ENCODE measurements around the gene HTR3A. TPM values are rescaled to one million over a fixed set of nuclear protein-coding genes. Genes with fewer than 3 reads are reported as not detected.
A peak's percentile ranks its signal among the peaks of the same experiment; 100 is the strongest.

The HTR3A gene
- total RNA-seq, 1 donor from 2014 or later, result 0.29 TPM

DNA sequence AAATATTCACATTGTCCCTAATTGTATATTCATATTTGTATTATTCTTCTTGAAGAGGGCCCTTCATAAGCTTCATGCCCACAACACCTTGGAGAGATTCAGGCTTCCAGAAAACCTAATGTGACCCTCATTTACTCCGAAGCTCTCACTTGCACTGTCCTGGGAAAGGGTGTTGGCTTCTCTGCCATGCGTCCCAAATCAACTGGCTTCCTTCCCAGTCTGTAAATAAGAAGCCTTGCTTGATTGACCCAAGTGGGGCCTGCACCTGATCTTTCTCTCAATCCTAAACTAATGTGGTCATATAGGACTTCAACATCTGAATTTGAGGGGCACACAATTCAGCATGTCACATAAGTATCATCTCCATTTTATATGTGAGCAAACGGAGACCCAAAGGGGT lies 44.1 kb downstream of the HTR3A start:
- no peak for DNase-seq (ENCODE audit: low spot score)

DNA sequence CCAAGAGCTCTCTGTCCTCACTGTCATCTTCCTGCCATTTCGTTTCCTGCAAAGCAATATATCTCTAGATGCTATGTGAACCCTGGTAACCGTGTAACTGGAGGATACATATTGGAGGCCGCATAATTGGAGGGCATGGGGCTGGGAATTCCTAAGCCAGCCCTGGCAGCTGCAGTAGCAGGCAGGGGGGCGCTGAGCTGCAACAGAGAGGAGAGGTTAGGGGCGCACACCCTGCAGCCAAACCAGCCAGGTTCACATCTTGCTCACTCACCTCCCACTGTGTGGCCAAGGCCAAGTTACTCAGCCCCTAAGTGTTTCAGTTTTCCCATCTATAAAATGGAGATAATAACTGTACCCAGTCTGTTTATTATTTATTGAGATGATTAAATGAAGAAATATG lies 44.7 kb downstream of the HTR3A start:
- no peak for DNase-seq (ENCODE audit: low spot score)

DNA sequence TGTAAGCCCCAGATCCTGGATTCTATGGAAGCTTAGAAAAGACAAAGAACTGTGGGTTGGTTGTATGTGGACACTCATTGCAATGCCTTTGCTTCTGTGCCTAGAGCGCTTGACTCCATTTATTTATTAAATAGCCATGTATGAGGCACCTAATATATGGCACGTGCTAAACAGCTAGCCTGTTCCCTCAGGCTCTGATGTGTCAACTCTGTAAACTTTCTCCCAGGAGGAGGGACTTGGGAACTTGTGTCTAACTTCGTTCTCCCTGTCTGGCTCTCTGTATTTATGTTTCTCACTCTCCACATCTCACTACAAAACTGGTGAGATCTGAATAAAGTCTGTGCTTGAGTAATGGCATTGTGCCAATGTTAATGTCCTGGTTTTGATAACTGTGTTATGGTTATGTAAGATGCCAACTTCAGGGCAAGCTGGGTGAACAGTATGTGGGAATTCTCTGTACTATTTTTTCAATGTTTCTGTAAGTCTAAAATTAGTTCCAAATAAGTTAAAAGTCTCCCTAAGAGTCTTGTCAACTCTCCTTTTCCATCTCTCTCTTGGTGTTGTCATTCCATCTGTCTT lies 50.5 kb downstream of the HTR3A start:
- no peak for DNase-seq (ENCODE audit: low spot score)

DNA sequence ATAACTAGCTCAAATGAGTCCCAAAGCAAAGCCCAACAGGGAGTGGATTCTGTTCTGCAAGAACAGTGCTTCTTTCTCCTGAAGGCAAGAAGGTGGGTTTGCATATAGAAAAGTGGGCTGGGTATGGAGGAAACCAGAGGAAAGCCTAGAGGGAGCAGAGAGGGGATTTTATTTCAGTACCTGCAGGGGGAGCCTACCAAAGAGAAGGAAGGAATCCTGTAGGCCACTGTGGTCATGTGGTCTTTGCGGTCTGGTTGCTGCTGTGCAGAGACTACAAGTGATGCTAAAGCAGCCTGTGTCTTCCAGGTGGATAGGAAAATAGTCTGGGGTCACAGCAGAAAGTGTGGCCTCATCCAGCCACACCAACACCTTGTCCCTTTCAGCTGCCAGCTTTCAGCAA lies 51.4 kb downstream of the HTR3A start:
- no peak for DNase-seq (ENCODE audit: low spot score)

DNA sequence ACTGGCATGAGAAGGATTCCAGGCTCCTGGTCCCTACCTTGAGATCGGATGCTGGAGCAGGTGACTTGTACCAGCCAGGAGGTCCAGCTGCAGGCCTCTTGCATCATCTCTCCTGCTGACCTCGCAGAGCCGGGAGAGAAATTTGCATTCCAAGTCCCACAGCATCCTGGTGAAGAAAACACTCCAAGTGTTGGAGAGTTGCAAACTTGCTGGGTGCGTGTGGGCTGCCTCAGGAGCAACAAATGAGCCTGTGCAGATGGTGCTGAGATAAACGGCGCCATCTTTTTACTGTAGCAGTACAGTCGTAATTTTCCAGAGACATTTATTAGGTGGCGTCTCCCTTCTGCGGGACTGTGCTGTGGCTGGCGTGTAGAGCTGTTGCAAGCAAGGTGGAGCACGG lies 52.5 kb downstream of the HTR3A start:
- DNase-seq (ENCODE audit: low spot score), result no peak

DNA sequence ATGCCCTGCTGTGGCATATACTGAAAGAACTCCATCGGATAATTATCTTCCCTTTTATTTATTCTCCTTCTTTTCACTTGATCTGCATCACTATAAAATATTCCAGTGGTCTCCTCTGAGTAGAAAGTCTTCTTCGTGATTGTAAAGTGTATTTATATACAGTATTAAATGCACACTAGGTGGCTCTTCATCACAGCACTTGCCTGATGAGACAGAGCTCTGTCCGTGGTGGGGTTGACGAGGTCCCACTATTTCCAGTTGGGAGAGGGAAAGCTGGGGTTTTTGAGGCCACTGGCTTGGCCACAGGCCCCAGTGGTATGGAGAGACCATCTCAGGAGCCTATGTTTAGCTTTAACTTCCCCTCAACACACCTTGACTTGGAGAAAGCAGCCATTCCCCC lies 53.0 kb downstream of the HTR3A start:
- DNase-seq (ENCODE audit: low spot score), result no peak

DNA sequence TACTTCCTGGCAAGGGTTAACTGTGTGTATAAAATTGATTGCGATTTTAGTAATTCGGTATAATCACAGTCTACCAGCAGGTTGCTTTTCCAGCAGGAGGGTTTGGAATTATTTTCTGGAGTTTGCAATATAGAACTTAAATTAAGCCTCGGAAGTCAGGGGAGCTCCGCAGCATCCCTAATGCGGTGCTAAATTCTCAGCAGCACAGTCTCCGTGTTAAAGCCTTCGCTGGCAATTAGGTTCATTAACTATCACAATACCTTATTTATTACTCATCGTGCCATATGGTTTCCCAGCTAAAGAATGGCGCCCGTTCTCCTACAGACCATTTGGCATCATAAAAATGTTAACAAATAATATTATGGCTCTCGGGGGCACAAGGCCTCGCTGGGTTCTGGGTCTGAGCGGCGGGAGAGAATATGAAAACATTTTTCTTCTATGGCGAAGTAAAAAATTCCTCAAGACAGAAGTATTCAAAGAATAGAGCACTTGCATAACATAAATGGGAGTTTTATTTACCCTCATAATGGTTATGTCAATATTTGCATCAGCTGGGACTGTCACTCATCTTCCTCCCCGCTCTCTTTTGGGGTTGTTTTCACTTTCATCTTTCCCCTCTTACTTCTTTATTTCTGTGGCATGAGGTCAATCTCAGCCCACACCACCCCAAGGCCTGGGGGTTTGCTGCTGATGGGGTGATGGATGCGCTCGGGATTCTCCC lies 56.5 kb downstream of the HTR3A start:
- no peak for DNase-seq (ENCODE audit: low spot score)

DNA sequence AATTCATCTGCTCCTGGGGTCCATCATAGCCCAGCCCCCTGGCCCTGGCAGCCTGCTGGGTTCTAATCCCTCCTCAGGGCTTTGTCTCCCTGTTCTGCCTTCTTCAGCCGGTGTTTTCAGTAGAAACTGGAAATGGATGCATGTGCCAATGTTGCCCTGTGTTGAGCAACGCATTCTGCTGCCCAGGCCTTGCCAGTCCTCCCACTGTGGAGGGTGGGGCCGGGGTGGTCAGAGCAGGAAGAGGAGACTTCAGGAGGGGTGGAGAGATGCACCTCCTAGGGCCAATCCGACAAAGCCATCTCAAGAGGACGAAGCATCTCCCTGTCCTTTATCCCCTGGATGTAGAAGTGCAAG lies 57.0 kb downstream of the HTR3A start:
- no peak for DNase-seq (ENCODE audit: low spot score)

DNA sequence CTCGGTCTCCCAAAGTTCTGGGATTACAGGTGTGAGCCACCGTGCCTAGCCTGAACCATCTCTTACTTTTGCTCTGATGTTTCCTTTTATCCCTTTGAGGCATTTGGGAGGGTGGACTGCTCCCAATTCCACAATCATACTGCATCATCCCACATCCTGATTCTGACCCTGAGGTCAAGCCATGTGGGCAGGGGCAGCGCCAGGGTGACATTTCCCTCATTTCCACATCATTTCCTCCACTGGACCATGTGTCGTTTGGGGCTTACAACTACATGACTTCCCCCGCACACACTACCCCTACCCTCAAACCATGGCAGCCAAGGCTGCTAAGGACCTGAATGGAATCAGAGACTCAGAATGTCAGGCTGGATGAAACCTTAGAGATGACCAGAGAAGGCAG lies 58.2 kb downstream of the HTR3A start:
- no peak for DNase-seq (ENCODE audit: low spot score)

DNA sequence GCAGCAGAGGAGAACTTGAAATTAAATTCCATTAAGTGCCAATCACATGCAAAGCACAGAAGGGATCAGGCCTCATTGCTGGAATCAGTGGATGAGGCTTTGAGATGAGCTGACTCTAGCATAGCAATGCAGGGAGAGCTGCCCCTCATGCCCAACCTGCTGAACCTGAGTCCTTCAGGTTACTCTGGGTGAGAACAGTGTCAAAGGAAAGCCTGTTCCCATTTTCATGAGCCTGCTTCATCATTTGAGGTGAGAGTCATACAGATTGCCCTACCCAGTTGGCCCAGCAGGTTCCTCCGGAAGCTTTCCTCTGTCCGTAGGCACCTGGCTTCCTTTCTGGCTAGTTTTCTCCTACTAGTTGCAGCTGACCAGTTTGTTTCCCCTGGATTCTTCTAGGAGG lies 58.7 kb downstream of the HTR3A start:
- DNase-seq (ENCODE audit: low spot score), result no peak

DNA sequence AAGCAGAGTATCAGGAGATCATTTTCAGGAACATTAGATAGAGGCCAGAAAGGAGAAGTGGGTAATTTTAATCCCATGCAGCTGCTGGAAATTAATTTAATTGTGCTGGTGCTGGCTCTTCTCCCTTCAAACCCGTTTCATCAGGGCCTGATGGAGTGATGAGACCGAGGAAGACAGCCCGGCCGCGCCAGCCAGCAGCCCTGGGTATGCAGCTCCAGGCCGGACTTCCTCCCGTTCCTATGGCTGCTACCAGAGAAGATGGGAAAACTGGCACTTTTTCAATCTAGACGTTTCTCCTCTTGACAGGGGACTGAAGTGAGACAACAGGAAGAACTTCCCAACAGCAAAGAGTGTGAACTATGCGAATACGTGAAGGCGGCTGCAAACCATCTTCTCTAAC lies 60.0 kb downstream of the HTR3A start:
- no peak for DNase-seq (ENCODE audit: low spot score)

DNA sequence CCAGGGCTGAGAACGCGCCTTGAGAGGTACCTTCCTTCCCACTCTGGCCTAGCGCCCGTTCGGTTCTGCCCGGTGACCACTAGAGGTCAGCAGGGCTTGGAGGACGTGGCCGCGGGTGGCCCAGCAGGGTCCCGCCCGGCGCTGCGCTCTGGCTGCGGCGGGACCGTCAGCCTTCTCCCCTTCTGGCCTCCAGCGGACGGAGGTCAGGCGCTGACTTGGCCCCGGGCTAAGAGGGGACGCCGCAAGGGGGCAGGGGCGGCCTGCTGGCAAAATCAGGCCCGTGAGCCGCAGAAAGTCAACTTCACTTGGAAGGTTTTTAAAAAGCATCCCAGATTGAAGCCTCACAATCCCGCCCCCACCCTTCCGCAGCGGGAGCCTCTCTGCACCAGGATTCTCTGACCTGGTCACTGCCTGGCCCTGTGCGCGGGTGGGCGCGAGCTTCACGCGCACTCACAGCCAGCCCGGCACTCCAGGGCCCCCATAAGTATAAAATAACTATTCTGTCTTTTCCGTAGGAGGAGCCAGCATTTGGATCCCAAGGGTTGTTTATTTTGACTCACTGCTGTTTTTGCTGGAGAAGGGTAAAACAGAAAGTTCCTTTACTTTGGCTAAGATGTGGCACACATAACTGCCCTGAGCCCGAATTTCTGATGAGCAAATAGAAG lies 61.4 kb downstream of the HTR3A start:
- peak; percentile 77 for DNase-seq (ENCODE audit: low spot score)

DNA sequence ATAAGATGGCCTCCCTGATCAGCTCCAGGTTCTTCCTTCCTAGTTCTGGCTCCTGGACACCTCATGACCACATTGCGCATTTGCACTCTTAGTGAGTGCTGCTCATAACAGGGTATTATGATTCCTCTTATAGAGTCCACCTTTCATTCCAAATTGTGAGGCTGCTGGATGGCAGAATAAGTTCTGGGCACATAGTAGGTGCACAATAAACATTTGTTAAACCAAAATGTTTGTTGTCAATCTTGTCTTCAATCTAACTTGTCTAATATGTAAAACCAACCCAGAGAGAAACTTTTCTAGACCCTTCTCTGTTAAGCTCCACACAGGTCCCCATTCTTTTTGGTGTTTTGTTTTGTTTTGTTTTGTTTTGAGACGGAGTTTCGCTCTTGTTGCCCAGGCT lies 62.0 kb downstream of the HTR3A start:
- no peak for DNase-seq (ENCODE audit: low spot score)

DNA sequence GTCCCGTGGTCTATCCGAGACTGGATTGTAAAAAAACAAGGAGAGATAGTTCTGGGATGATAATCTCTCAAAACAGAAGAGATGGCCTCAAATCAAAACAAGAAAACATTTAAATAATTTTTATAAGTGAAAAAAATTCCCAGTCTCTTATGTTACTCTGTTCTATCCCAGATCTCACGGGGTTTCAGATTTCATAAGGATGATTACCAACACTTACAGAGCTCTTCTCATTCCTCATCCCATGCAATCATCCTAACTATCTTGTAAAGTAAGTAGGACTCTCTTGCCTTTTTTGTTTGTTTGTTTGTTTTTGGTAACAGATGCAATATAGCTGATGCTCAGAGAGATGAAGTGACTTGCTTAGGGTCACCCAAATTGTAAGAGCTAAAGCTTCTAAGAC lies 64.6 kb downstream of the HTR3A start:
- no peak for DNase-seq (ENCODE audit: low spot score)

Other genes starting within 250 kb of the HTR3A start
- gene ZW10, start 201.4 kb upstream of the HTR3A start, total RNA-seq, result 10.3 TPM
- gene CLDN25, start 195.3 kb upstream of the HTR3A start, total RNA-seq, result not detected
- 19.9 TPM for gene USP28, start 99.5 kb upstream of the HTR3A start, total RNA-seq
- gene HTR3B, start 70.3 kb upstream of the HTR3A start, total RNA-seq, result not detected
- gene ZBTB16, start 84.6 kb downstream of the HTR3A start, total RNA-seq, result 85.4 TPM

All from mucosa of gallbladder (tissue), 1 donor.